GM12878 (cell line): ENCODE data around the gene SSPN.

Experiments
- EGR1 ChIP-seq, 2 experiments: IDR thresholded peaks; 1 replicate in 1 of 2; 2 replicates in 1 of 2; pipeline ENCODE4 v1.6.1; 2011 to 2012; ENCODE audit warnings: low read depth in 2 of 2, low read length in 2 of 2, borderline replicate concordance in 1 of 2, mild to moderate bottlenecking in 1 of 2, moderate library complexity in 1 of 2
- EZH2 ChIP-seq: IDR thresholded peaks from 2 replicates; pipeline ENCODE4 v1.6.1; 2012; ENCODE audit warnings: low read depth, mild to moderate bottlenecking, control low read depth, inconsistent platforms, low read length, borderline replicate concordance; ENCODE audit not compliant: control insufficient read depth
- HDGF ChIP-seq: fragments of 450-650 bp; IDR thresholded peaks from 2 replicates; pipeline ENCODE4 v1.6.1; 2016; ENCODE audit warnings: antibody characterized with exemption
- NFYB ChIP-seq: IDR thresholded peaks from 2 replicates; pipeline ENCODE4 v1.6.1; 2011; ENCODE audit warnings: low read depth, mild to moderate bottlenecking, low read length, improper control_type of control experiment, moderate library complexity; ENCODE audit not compliant: insufficient read depth
- RAD21 ChIP-seq: IDR thresholded peaks from 2 replicates; pipeline ENCODE4 v1.6.1; 2011; ENCODE audit warnings: mild to moderate bottlenecking, low read depth, low read length, moderate library complexity; ENCODE audit not compliant: insufficient read depth
- RCOR1 ChIP-seq: conservative IDR thresholded peaks from 2 replicates; pipeline ENCODE4 v1.6.1; 2012; ENCODE audit warnings: low read depth, low read length, improper control_type of control experiment
- SUZ12 ChIP-seq: fragments of 200-600 bp; sonication (generic); IDR thresholded peaks from one replicate; pipeline ENCODE4 v1.6.1; 2018; ENCODE audit warnings: antibody characterized with exemption, mild to moderate bottlenecking; ENCODE audit not compliant: unreplicated experiment
- TARDBP ChIP-seq: IDR thresholded peaks from 2 replicates; pipeline ENCODE4 v1.6.1; 2016; ENCODE audit warnings: borderline replicate concordance
- TF ChIP-seq, protein P1 (sequence below): fragments of 450-650 bp; IDR thresholded peaks from 2 replicates; pipeline ENCODE4 v1.6.1; 2018; ENCODE audit warnings: mild to moderate bottlenecking, low read depth, moderate library complexity; ENCODE audit not compliant: partially characterized antibody
- TF ChIP-seq, protein P2 (sequence below), 3 experiments: IDR thresholded peaks in 2 of 3; conservative IDR thresholded peaks in 1 of 3; 2 replicates each; pipeline ENCODE4 v1.5.1; 2011; ENCODE audit warnings: low read depth in 3 of 3, low read length in 3 of 3, mild to moderate bottlenecking in 3 of 3, control low read depth in 2 of 3, moderate library complexity in 2 of 3, inconsistent platforms in 1 of 3, mixed read lengths in 1 of 3; ENCODE audit not compliant: control insufficient read depth in 2 of 3, insufficient read depth in 1 of 3; ENCODE audit errors: extremely low read depth in 1 of 3
- TF ChIP-seq, protein P3 (sequence below): IDR thresholded peaks from 2 replicates; pipeline ENCODE4 v1.6.1; 2012; ENCODE audit warnings: low read depth, low read length, improper control_type of control experiment

DNA sequence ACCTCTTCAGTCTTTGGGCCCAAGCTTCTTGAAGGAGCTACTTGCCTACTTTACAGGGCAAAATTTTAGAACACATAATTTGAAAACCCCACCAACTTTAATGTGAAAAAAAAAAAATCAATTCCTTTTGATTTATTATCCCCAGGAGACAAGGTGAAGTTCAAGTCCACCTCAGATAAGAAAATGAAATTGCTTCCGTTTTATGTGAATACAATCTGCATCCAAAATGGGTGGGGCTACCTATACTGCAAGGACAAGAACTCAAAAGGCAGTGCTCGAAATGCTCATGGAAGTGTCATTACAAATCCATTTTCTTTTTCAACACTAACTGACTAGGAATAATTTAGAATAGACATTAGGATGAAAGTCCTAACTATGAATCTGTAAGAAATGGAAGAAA is 45.7 kb downstream of the SSPN start:
- no peak for TF ChIP-seq EZH2
- TF ChIP-seq HDGF: no peak
- TF ChIP-seq, protein P1, sequence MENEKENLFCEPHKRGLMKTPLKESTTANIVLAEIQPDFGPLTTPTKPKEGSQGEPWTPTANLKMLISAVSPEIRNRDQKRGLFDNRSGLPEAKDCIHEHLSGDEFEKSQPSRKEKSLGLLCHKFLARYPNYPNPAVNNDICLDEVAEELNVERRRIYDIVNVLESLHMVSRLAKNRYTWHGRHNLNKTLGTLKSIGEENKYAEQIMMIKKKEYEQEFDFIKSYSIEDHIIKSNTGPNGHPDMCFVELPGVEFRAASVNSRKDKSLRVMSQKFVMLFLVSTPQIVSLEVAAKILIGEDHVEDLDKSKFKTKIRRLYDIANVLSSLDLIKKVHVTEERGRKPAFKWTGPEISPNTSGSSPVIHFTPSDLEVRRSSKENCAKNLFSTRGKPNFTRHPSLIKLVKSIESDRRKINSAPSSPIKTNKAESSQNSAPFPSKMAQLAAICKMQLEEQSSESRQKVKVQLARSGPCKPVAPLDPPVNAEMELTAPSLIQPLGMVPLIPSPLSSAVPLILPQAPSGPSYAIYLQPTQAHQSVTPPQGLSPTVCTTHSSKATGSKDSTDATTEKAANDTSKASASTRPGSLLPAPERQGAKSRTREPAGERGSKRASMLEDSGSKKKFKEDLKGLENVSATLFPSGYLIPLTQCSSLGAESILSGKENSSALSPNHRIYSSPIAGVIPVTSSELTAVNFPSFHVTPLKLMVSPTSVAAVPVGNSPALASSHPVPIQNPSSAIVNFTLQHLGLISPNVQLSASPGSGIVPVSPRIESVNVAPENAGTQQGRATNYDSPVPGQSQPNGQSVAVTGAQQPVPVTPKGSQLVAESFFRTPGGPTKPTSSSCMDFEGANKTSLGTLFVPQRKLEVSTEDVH: no peak
- no peak for TF ChIP-seq TARDBP
- no peak for TF ChIP-seq RCOR1
- no peak for TF ChIP-seq NFYB
- TF ChIP-seq EGR1 (IDR thresholded peaks at IDR 0.05; ENCODE audit: borderline replicate concordance in 1 of 2, low read depth in 2 of 2, low read length in 2 of 2): no peak
- TF ChIP-seq SUZ12: no peak
- no peak for TF ChIP-seq RAD21
- TF ChIP-seq, protein P2, sequence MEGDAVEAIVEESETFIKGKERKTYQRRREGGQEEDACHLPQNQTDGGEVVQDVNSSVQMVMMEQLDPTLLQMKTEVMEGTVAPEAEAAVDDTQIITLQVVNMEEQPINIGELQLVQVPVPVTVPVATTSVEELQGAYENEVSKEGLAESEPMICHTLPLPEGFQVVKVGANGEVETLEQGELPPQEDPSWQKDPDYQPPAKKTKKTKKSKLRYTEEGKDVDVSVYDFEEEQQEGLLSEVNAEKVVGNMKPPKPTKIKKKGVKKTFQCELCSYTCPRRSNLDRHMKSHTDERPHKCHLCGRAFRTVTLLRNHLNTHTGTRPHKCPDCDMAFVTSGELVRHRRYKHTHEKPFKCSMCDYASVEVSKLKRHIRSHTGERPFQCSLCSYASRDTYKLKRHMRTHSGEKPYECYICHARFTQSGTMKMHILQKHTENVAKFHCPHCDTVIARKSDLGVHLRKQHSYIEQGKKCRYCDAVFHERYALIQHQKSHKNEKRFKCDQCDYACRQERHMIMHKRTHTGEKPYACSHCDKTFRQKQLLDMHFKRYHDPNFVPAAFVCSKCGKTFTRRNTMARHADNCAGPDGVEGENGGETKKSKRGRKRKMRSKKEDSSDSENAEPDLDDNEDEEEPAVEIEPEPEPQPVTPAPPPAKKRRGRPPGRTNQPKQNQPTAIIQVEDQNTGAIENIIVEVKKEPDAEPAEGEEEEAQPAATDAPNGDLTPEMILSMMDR (IDR thresholded peaks at IDR 0.05 in 2 of 3, conservative IDR thresholded peaks at IDR 0.05 in 1 of 3; ENCODE audit: control insufficient read depth in 2 of 3, extremely low read depth in 1 of 3, insufficient read depth in 1 of 3, low read depth in 3 of 3, low read length in 3 of 3): no peak
- TF ChIP-seq, protein P3, sequence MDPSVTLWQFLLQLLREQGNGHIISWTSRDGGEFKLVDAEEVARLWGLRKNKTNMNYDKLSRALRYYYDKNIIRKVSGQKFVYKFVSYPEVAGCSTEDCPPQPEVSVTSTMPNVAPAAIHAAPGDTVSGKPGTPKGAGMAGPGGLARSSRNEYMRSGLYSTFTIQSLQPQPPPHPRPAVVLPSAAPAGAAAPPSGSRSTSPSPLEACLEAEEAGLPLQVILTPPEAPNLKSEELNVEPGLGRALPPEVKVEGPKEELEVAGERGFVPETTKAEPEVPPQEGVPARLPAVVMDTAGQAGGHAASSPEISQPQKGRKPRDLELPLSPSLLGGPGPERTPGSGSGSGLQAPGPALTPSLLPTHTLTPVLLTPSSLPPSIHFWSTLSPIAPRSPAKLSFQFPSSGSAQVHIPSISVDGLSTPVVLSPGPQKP: no peak
